Activated T-helper 9 cell treated with anti-CD3 and anti-CD28 coated beads, Interleukin-2, amount 50 U/mL, for 16 hours (primary cell): ENCODE results near the gene MAGI2.

ENCODE experiments used
- DNase-seq: peaks from one replicate; pipeline ENCODE4 v3.0.0-alpha.2; 2020; ENCODE audit warnings: low read depth

The MAGI2 gene

GRCh38 chr7:78783179-78783962 is 670.1 kb downstream of the MAGI2 start:
- DNase-seq = no peak

GRCh38 chr7:78780560-78780959 is 672.9 kb downstream of the MAGI2 start:
- DNase-seq = no peak

- no peak for DNase-seq
Measured at GRCh38 chr7:78779788-78780187, 673.7 kb downstream of the MAGI2 start.

GRCh38 chr7:78777829-78778228 is 675.6 kb downstream of the MAGI2 start:
- DNase-seq = no peak

- DNase-seq = no peak
Measured at GRCh38 chr7:78770422-78771410, 682.8 kb downstream of the MAGI2 start.

- no peak for DNase-seq
Measured at GRCh38 chr7:78769481-78770101, 683.9 kb downstream of the MAGI2 start.

GRCh38 chr7:78768859-78769258 is 684.6 kb downstream of the MAGI2 start:
- no peak for DNase-seq

GRCh38 chr7:78765943-78766729 is 687.3 kb downstream of the MAGI2 start:
- DNase-seq = no peak

- DNase-seq = no peak
Measured at GRCh38 chr7:78764571-78764970, 688.9 kb downstream of the MAGI2 start.

GRCh38 chr7:78762625-78763024 is 690.8 kb downstream of the MAGI2 start:
- DNase-seq = no peak

GRCh38 chr7:78760620-78761355 is 692.7 kb downstream of the MAGI2 start:
- no peak for DNase-seq

- no peak for DNase-seq
Measured at GRCh38 chr7:78752554-78752953, 700.9 kb downstream of the MAGI2 start.

GRCh38 chr7:78751253-78751652 is 702.2 kb downstream of the MAGI2 start:
- no peak for DNase-seq

GRCh38 chr7:78749052-78749746 is 704.3 kb downstream of the MAGI2 start:
- DNase-seq = no peak

- DNase-seq = no peak
Measured at GRCh38 chr7:78747592-78747991, 705.9 kb downstream of the MAGI2 start.

- no peak for DNase-seq
Measured at GRCh38 chr7:78746301-78746700, 707.2 kb downstream of the MAGI2 start.

- no peak for DNase-seq
Measured at GRCh38 chr7:78742694-78743093, 710.8 kb downstream of the MAGI2 start.

GRCh38 chr7:78736548-78736947 is 716.9 kb downstream of the MAGI2 start:
- no peak for DNase-seq

- DNase-seq = no peak
Measured at GRCh38 chr7:78734626-78735025, 718.8 kb downstream of the MAGI2 start.

GRCh38 chr7:78720066-78720465 is 733.4 kb downstream of the MAGI2 start:
- DNase-seq = no peak
